Psoas muscle (tissue), 8 donors: ENCODE results near the gene PCSK4. TPM values are rescaled to one million over a fixed set of nuclear protein-coding genes. Genes with fewer than 3 reads are reported as not detected.

Experiments used
- ATAC-seq, 4 donors: fragments of 200-7000 bp; cut with Tn5 transposase; one replicate each; pipeline ENCODE4 v1.9.1; 2020; ENCODE audit warnings: moderate library complexity in 3 of 4, mild to moderate bottlenecking in 2 of 4
- DNase-seq, 2 donors: peaks; one replicate each; pipeline ENCODE4 v3.0.0-alpha.2; 2020
- H3K27ac ChIP-seq: fragments of 200-600 bp; one replicate; pipeline ENCODE4 v1.8.0; 2022
- H3K27me3 ChIP-seq, 3 donors: fragments of 200-600 bp in 1 of 3; one replicate each; pipeline versions ENCODE4 v1.6.1 to v1.8.0; 2013 to 2022; ENCODE audit warnings: low read length in 2 of 3, mild to moderate bottlenecking in 2 of 3, moderate library complexity in 1 of 3; ENCODE audit not compliant: insufficient read depth in 3 of 3
- H3K36me3 ChIP-seq, 2 donors: fragments of 200-600 bp in 1 of 2; one replicate each; pipeline versions ENCODE4 v1.6.1 to v1.8.0; 2013 to 2022; ENCODE audit warnings: low read depth in 1 of 2, mild to moderate bottlenecking in 1 of 2, moderate library complexity in 1 of 2; ENCODE audit not compliant: insufficient read depth in 1 of 2
- H3K4me1 ChIP-seq: fragments of 200-600 bp; one replicate; pipeline ENCODE4 v1.8.0; 2022
- H3K4me3 ChIP-seq: fragments of 200-600 bp; one replicate; pipeline ENCODE4 v1.8.0; 2022; ENCODE audit warnings: mild to moderate bottlenecking
- H3K9me3 ChIP-seq: fragments of 200-600 bp; one replicate; pipeline ENCODE4 v1.8.0; 2022
- CTCF ChIP-seq: fragments of 200-600 bp; IDR thresholded peaks from one replicate; pipeline ENCODE4 v1.8.0; 2022; ENCODE audit warnings: antibody characterized with exemption
- WGBS, 3 donors: extraction: QIAGEN DNeasy Blood & Tissue Kit; methylation state at CpG; one replicate each; pipeline versions ENCODE4 v1.1.6 to v1.1.7; 2013; 5-methylcytosine and 5-hydroxymethylcytosine counted together
- intact Hi-C, 2 donors: fragments of 100-400 bp; cut with DNase I; formaldehyde crosslinking; loops; one replicate each; pipeline versions ENCODE4 v1.11.0 to v1.14.2; 2022
- polyA plus RNA-seq, 3 donors: library from polyadenylated mRNA; stranded (reverse); fragments of 200-250 nt; gene quantifications; one replicate each; pipeline ENCODE4 v1.2.3, GENCODE V29; 2013
- total RNA-seq, 4 donors: library from RNA; stranded (reverse); fragmentation: NEBNext Ultra II Directional in 2 of 4; extraction: Animal tissue kit (Norgen Biotek cat#: 25700) in 2 of 4; gene quantifications; one replicate each; pipeline versions ENCODE4 v1.2.1 to v1.2.4, GENCODE V29; 2021 to 2023
- donor health status: healthy with polysubstance abuse.
- donor health status: DM: no; HTN: no; CAD: no; lungs with moderate emphysema.
- donor health status: Bipolar disorder and iron deficiency.
- donor health status: healthy.
- donor health status: DM: yes; HTN: yes; CAD: no.
- donor health status: DM: no; HTN: no; CAD: no.
- donor health status: DM: no; HTN: no; CAD: no.
- donor health status: DM: yes; HTN: yes; CAD: no.

Gene PCSK4
- total and polyA plus RNA-seq, 7 donors, result 0.57 to 1.5 (median 0.89) TPM

DNA sequence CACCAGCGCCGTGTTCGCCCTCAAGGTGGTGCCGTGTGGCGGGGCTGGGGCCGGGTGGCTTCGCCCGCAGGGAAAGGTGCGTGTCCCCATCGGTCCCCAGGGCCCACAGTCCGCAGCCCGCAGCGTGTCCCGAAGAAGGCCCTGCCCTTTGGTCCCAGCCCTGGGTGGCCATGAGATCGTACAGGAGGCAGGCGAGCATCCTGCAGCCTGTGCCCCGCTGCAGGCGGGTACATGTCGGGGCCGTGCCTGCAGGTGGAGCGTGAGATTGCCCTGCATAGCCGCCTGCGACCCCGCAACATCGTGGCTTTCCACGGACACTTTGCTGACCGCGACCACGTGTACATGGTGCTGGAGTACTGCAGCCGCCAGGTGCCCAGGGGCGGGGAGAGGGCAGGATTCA, 35.2 kb upstream of the PCSK4 start:
- no peak for DNase-seq
- ATAC-seq, result no peak
- Histone ChIP-seq H3K4me1 (no peaks in the 10 kb centered on the region), H3K36me3 (no peaks in the 10 kb centered on the region), H3K9me3 (no peaks in the 10 kb centered on the region), H3K27ac (no peak overlapping the region), H3K4me3 (no peak overlapping the region), H3K27me3 (peaks cover 0 to 57% (median 18%) of the 10 kb centered on the region in 3 donors)
- intact Hi-C loops, result loop anchor here in 1 of 2 donors (10.0 kb wide), 1 partner anchor 241 kb away; the partner anchor contains the start of gene EFNA2
- 50 to 60% (median 55%) methylated on average over 28 to 31 of the region's 31 CpGs for WGBS, 3 donors
- no peak for TF ChIP-seq CTCF

DNA sequence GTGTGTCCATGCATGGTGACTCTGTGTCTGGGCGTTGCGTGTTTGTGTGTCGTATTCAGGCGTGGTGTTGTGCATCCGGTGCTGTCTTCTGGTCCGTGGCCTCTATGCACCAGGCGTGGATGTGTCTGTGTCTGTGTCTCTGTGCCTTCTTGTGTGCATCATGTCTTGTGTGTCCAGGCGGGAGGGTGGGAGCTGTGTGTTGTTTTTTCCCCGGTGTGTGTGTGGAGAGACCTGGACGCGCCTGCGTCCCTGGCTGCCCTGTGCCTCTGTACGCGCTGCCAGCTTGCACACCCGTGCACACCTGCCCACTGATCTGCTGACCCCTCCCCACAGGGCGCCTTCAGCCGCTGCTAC, 34.8 kb upstream of the PCSK4 start:
- intact Hi-C loops, result loop anchor here in 1 of 2 donors (10.0 kb wide), 1 partner anchor 240 kb away; the partner anchor contains the start of gene EFNA2
- Histone ChIP-seq H3K9me3 (no peaks in the 10 kb centered on the region), H3K27ac (no peak overlapping the region), H3K27me3 (peaks cover 0 to 53% (median 18%) of the 10 kb centered on the region in 3 donors), H3K4me3 (peak overlapping the region; percentile 11), H3K36me3 (no peaks in the 10 kb centered on the region), H3K4me1 (no peaks in the 10 kb centered on the region)
- WGBS, 3 donors, result 49 to 58% (median 50%) methylated on average over 17 of the region's 17 CpGs
- DNase-seq, result no peak
- TF ChIP-seq CTCF, result no peak
- no peak for ATAC-seq

DNA sequence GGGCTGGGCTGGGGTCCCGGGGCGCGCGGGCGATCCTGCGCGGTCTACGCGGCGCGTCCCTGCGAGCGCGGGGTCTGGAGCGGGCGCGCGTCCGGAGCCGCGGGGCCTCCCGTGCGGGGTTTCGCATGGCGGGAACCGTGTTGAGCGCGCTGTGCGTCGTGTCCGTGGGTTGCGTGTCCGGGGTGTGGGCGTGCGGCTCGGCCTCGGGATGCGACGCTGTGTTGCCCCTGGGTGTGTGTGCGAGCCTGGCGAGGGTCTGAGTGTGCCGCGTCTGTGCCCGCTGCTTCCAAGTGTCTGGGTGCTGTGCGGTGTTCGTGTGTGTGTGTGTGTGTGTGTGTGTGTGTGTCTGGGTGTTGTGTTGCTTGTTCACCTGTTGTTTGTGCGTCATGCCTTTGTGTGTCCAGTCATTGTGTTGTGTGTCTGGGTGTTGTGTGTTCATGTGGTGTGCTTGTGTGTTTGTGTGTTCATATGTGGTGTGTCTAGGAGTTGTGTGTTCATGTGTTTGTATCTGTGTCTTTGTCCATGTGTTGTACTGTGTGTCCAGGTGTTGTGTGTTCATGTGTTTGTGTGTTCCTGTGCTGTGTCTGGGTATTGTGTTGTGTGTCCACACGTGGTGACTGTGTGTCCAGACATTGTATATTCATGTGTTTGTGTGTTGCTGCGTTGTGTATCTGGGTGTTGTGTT, 34.3 kb upstream of the PCSK4 start:
- ATAC-seq (no peak), DNase-seq (no peak)
- WGBS, 3 donors, result 6 to 7% (median 7%) methylated on average over 43 to 49 of the region's 49 CpGs
- Histone ChIP-seq H3K9me3 (no peaks in the 10 kb centered on the region), H3K4me3 (peak overlapping the region; percentile 42), H3K27me3 (peaks cover 0 to 51% (median 14%) of the 10 kb centered on the region in 3 donors), H3K36me3 (no peaks in the 10 kb centered on the region), H3K27ac (no peak overlapping the region), H3K4me1 (no peaks in the 10 kb centered on the region)
- no peak for TF ChIP-seq CTCF
- intact Hi-C loops, result loop anchor here in 1 of 2 donors (10.0 kb wide), 1 partner anchor 240 kb away; the partner anchor contains the start of gene EFNA2

DNA sequence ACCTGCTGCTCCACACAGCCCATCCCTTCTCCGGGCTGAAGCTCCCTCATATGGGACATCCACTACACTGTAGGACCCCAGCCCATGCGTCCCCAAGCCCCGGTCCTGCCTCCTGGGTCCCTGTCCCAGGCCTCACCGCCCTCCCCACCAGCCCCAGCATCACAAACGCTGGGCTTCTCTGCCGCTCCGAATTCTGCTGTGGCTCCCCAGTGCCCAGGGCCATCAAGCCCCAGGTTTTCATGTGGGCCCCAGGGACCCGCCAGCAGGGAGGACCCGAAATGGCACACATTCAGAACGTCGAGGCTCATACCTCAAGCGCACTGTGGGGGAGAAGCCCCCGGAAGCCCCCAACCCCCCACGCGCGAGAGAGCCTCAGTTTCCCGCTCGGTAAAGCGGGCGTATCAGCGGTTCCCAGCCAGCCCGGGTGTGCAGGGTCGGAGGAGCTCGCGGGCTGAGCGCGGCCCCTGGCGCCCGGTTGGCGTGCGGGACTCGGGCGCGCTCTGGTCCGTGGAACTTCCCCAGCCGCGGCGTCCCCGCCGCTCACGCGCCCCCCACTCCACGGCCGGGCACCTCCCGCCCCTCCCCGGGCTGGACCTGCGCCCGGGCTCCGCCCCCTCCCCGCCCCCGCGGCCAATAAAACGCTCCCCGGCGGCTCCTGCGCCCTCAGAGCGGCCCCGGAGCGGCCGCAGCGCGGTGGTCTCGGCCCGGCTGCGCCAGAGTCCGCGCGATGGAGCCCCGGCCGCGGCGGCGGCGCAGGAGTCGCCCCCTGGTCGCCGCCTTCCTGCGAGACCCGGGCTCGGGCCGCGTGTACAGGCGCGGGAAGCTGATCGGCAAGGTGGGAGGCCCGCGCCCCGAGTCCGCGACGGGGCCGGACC, 33.5 kb upstream of the PCSK4 start, which contains the start of gene PLK5:
TSS of gene PLK5 (plus strand) at position 666 of the 875 bp plus-strand sequence. CDS start 2,920 bp downstream, outside the sequence.
- Histone ChIP-seq H3K36me3 (no peaks in the 10 kb centered on the region), H3K4me3 (peak within 1 kb of the TSS; percentile 42), H3K9me3 (no peaks in the 10 kb centered on the region), H3K4me1 (no peaks in the 10 kb centered on the region), H3K27me3 (peaks cover 0 to 46% (median 14%) of the 10 kb centered on the region in 3 donors), H3K27ac (no peak within 1 kb of the TSS)
- no peak for TF ChIP-seq CTCF
- WGBS, 3 donors, result 9 to 16% (median 10%) methylated on average over 38 to 92 of the region's 92 CpGs
- DNase-seq (no peak), ATAC-seq (peak in 2 of 4 donors; percentile 47 to 56)
- intact Hi-C loops, result loop anchor here in 1 of 2 donors (10.0 kb wide), 1 partner anchor 239 kb away; the partner anchor contains the start of gene EFNA2
